ENCODE measurements around the gene MAP2K6. TPM values are rescaled to one million over a fixed set of nuclear protein-coding genes. Genes with fewer than 3 reads are reported as not detected.

The MAP2K6 gene
- total and polyA plus RNA-seq, 2 experiments from 2014 or later = 0.11 to 0.43 TPM

DNA sequence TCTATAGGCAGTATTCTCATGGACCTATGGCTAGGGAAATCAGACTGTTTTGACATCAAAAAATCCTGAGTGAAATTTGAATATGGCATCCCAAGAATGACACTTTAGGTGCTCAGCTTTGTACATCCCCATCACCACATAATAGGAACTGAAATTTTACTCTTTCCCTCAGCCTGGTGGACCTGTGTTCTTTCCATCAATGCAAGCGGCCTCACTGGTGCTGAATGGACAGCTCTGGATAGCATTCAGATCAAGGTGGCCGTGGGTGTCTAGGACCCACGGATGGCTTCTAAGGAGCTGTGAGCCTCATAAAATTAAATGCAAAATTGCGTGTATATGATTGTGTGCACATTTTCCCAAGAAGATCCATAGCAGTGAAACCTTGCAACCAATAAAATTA lies 152.6 kb downstream of the MAP2K6 start:
- H4K20me1 ChIP-seq (ENCODE audit: insufficient read depth) = no peaks in the 10 kb centered on the region
- H3K4me2 ChIP-seq (ENCODE audit: unreplicated experiment) = no peak overlapping the region
- no peaks in the 10 kb centered on the region for H3K9me3 ChIP-seq (ENCODE audit: low read depth)
- no peaks in the 10 kb centered on the region for H3K4me1 ChIP-seq (ENCODE audit: insufficient read depth)
- no peaks in the 10 kb centered on the region for H3K36me3 ChIP-seq (ENCODE audit: low read depth)
- H3K4me3 ChIP-seq = no peak overlapping the region
- no peak overlapping the region for H2AFZ ChIP-seq
- DNase-seq = peak; percentile 37
- 30 to 46% methylated on average over 4 of the region's 4 CpGs for whole genome bisulfite sequencing, 2 experiments (ENCODE audit: low coverage in 1 of 2, low lambda C conversion rate in 2 of 2, missing lambda C conversion rate in 2 of 2)
- no peak overlapping the region for H3K9ac ChIP-seq
- H3K27me3 ChIP-seq (replicated peaks; ENCODE audit: insufficient read depth) = no peaks in the 10 kb centered on the region
- TF ChIP-seq EZH2 (IDR thresholded peaks at IDR 0.05; ENCODE audit: insufficient read depth, poor library complexity, severe bottlenecking) (no peak), EZH2phosphoT487 (IDR thresholded peaks at IDR 0.05; ENCODE audit: insufficient read depth, low read depth) (no peak)
- H3K9me2 ChIP-seq (ENCODE audit: insufficient read depth) = no peaks in the 10 kb centered on the region
- H3F3A ChIP-seq (ENCODE audit: insufficient read depth) = no peaks in the 10 kb centered on the region
- H3K79me2 ChIP-seq (ENCODE audit: insufficient read depth) = no peaks in the 10 kb centered on the region
- no peak overlapping the region for H3K27ac ChIP-seq
- in situ Hi-C loops (cut with MboI) = no loop called here

DNA sequence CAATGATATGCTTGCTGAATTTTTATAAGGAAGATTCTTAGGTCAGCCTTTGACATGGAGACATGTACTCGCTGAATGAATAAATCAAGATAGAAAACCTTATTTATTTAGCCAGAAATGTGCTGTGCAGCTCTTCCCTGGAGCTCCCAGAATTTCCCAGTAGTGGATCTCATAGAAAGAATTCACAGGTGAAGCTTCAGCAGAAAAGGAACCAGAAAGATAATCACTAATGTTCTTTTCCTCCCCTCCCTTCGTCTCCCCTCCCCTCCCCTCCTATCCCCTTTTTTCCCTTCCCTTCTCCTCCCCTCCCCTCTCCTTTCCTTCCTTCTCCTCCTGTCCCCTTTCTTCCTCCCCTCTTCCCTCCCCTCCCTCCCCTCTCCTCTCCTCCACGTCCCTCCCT lies 158.2 kb downstream of the MAP2K6 start:
- no peak overlapping the region for H3K4me2 ChIP-seq (ENCODE audit: unreplicated experiment)
- 83 to 92% methylated on average over 2 to 3 of the region's 3 CpGs for WGBS, 2 experiments (ENCODE audit: low coverage in 1 of 2, low lambda C conversion rate in 2 of 2, missing lambda C conversion rate in 2 of 2)
- peaks cover 14% of the 10 kb centered on the region for H3F3A ChIP-seq (ENCODE audit: insufficient read depth)
- H3K9ac ChIP-seq = no peak overlapping the region
- H3K36me3 ChIP-seq (ENCODE audit: low read depth) = no peaks in the 10 kb centered on the region
- no peaks in the 10 kb centered on the region for H3K79me2 ChIP-seq (ENCODE audit: insufficient read depth)
- H3K9me3 ChIP-seq (ENCODE audit: low read depth) = no peaks in the 10 kb centered on the region
- no peak for TF ChIP-seq EZH2 (IDR thresholded peaks at IDR 0.05; ENCODE audit: insufficient read depth, poor library complexity, severe bottlenecking)
- no peak for TF ChIP-seq EZH2phosphoT487 (IDR thresholded peaks at IDR 0.05; ENCODE audit: insufficient read depth, low read depth)
- H3K27ac ChIP-seq = no peak overlapping the region
- H4K20me1 ChIP-seq (ENCODE audit: insufficient read depth) = no peaks in the 10 kb centered on the region
- peaks cover 21% of the 10 kb centered on the region for H3K4me1 ChIP-seq (ENCODE audit: insufficient read depth)
- no peaks in the 10 kb centered on the region for H3K27me3 ChIP-seq (replicated peaks; ENCODE audit: insufficient read depth)
- no peaks in the 10 kb centered on the region for H3K9me2 ChIP-seq (ENCODE audit: insufficient read depth)
- no peak for DNase-seq
- no peak overlapping the region for H2AFZ ChIP-seq
- in situ Hi-C loops (cut with MboI) = loop anchor here (10.0 kb wide), 1 partner anchor 572 kb away; no protein-coding TSS in a partner anchor
- H3K4me3 ChIP-seq = no peak overlapping the region

DNA sequence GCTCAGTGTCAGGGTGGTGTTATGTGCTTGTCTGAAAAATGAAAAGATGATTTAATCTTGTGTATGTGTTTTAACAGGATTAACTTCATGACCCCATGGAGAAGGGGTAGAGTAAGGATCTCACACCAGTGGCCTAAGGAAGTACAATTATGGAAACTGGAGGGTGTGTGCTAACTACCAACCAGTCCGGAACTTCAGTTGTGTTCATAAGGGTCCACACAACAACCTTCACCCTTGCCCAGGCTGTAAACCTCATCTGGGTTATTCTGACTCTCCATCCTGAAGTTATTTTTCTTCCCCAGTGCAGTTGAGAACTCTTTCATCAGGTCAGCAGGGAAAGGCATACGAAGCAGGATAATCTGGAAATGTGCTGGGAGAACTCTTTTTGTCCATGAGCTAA lies 158.9 kb downstream of the MAP2K6 start:
- H3K27me3 ChIP-seq (replicated peaks; ENCODE audit: insufficient read depth) = no peaks in the 10 kb centered on the region
- WGBS, 2 experiments (ENCODE audit: low coverage in 1 of 2, low lambda C conversion rate in 2 of 2, missing lambda C conversion rate in 2 of 2) = 92 to 100% methylated on average over 2 of the region's 2 CpGs
- in situ Hi-C loops (cut with MboI) = loop anchor here (10.0 kb wide), 1 partner anchor 571 kb away; no protein-coding TSS in a partner anchor

DNA sequence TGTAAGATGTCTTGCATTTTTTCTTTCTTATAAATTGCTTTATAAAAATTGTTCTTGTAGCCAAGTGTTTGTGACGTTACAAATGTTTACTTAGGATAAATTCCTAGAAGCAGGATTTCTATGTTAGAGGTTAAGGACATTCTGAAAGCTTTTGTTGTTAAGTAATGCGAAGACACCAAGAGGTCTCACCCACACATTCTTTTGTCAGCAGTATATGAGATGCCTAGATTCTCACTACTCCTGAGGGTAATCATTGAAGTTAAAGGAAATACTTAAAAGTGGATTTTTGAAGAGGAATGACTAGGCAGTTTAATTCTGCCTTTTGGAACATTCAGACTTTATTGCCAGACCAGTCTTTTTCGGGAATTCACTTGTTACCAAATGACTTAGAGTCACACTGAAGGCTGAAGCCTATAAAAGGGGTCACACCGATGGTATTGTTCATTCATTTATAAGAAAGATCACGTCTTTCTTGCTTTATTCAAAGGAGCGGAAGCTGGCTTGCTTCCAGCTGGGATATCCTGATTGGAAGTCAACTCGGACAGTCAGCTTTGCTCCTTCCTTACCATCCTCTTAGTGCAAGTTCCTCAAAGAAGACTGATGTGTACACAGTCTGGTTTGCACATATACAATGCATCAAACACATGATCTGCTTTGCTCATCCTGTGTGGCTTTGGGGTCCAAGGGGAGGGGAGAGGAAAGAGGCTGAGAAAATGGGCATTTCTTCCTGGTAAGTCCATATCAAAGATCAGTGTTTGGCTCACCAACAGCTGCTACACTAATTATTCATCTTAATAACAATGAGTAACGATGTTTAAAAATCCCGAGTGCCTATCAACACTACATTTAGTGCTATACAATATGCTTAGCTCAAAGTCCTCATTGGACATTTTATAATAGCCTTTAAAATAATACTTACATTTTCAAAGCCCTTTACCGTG lies 160.0 kb downstream of the MAP2K6 start:
- Histone ChIP-seq H3K9ac (no peak overlapping the region), H3K4me1 (ENCODE audit: insufficient read depth) (peaks cover 21% of the 10 kb centered on the region), H3K4me3 (no peak overlapping the region), H3K27me3 (replicated peaks; ENCODE audit: insufficient read depth) (no peaks in the 10 kb centered on the region), H3K9me3 (ENCODE audit: low read depth) (no peaks in the 10 kb centered on the region), H2AFZ (no peak overlapping the region), H3K4me2 (ENCODE audit: unreplicated experiment) (peak overlapping the region; percentile 62), H3F3A (ENCODE audit: insufficient read depth) (peaks cover 14% of the 10 kb centered on the region), H4K20me1 (ENCODE audit: insufficient read depth) (no peaks in the 10 kb centered on the region), H3K36me3 (ENCODE audit: low read depth) (no peaks in the 10 kb centered on the region), H3K27ac (no peak overlapping the region), H3K79me2 (ENCODE audit: insufficient read depth) (no peaks in the 10 kb centered on the region), H3K9me2 (ENCODE audit: insufficient read depth) (no peaks in the 10 kb centered on the region)
- WGBS, 2 experiments (ENCODE audit: low coverage in 1 of 2, low lambda C conversion rate in 2 of 2, missing lambda C conversion rate in 2 of 2) = 89% methylated on average over 10 of the region's 10 CpGs
- no peak for TF ChIP-seq EZH2 (IDR thresholded peaks at IDR 0.05; ENCODE audit: insufficient read depth, poor library complexity, severe bottlenecking)
- TF ChIP-seq EZH2phosphoT487 (IDR thresholded peaks at IDR 0.05; ENCODE audit: insufficient read depth, low read depth) = no peak
- peak; percentile 21 for DNase-seq
- in situ Hi-C loops (cut with MboI) = loop anchor here (10.0 kb wide), 1 partner anchor 570 kb away; no protein-coding TSS in a partner anchor

More for the DNA sequence above, 158.9 kb downstream of the MAP2K6 start:
- no peaks in the 10 kb centered on the region for H3K79me2 ChIP-seq (ENCODE audit: insufficient read depth)
- H3K27ac ChIP-seq = no peak overlapping the region
- H3K4me1 ChIP-seq (ENCODE audit: insufficient read depth) = peaks cover 21% of the 10 kb centered on the region
- no peak overlapping the region for H3K9ac ChIP-seq
- H3K4me2 ChIP-seq (ENCODE audit: unreplicated experiment) = no peak overlapping the region
- H2AFZ ChIP-seq = no peak overlapping the region
- no peak for DNase-seq
- H3K4me3 ChIP-seq = no peak overlapping the region
- H3K9me3 ChIP-seq (ENCODE audit: low read depth) = no peaks in the 10 kb centered on the region
- TF ChIP-seq EZH2 (IDR thresholded peaks at IDR 0.05; ENCODE audit: insufficient read depth, poor library complexity, severe bottlenecking) (no peak), EZH2phosphoT487 (IDR thresholded peaks at IDR 0.05; ENCODE audit: insufficient read depth, low read depth) (no peak)
- H3F3A ChIP-seq (ENCODE audit: insufficient read depth) = peaks cover 14% of the 10 kb centered on the region
- no peaks in the 10 kb centered on the region for H4K20me1 ChIP-seq (ENCODE audit: insufficient read depth)
- H3K9me2 ChIP-seq (ENCODE audit: insufficient read depth) = no peaks in the 10 kb centered on the region
- no peaks in the 10 kb centered on the region for H3K36me3 ChIP-seq (ENCODE audit: low read depth)
